ENCODE data around the gene GJD3.
"Not testable (repeated sequence)": the region's sequence is repeated elsewhere in the genome, so short reads cannot be mapped to it uniquely, and the experiment has no call there.

The GJD3 gene, protein sequence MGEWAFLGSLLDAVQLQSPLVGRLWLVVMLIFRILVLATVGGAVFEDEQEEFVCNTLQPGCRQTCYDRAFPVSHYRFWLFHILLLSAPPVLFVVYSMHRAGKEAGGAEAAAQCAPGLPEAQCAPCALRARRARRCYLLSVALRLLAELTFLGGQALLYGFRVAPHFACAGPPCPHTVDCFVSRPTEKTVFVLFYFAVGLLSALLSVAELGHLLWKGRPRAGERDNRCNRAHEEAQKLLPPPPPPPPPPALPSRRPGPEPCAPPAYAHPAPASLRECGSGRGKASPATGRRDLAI

DNA sequence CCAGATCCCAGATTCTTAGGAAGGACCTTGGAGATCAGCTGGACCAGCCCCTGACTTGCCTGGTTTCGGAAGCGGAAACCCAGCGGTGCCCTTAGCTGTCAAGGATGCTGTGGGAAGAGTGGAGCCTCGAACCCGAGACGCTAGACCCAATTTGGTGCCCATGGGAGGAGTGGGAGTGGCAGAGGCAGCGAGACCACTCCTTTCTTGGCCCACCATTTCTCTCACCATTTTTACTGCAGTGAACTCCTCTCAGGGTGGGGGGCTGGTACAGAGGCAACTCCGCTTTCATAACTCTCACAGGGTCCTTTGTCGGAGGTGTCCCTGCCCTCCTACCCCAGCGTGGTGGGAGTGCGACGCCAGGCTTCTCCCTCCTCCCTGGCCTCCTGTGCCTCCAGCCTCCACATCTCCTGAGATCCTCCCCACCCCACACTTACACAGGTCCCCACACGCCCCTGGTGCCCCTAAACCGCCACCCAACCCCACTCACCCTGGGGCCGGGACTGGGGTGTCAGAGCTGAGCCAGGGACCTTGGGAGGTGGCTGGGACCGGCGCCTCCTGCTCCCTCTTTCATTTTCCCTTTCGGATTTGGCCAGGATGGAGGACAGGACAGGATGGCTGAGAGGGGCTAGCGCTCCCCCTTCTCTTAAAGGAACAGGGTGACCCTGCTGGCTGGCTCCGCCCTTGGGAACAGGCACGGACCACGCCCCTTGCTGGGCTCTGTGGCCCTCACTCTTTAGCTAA lies at the start of gene GJD3:
TSS of gene GJD3 (minus strand) at position 617 of the 741 bp plus-strand sequence. CDS start 922 bp downstream, outside the sequence.
- TF ChIP-seq, protein P1, sequence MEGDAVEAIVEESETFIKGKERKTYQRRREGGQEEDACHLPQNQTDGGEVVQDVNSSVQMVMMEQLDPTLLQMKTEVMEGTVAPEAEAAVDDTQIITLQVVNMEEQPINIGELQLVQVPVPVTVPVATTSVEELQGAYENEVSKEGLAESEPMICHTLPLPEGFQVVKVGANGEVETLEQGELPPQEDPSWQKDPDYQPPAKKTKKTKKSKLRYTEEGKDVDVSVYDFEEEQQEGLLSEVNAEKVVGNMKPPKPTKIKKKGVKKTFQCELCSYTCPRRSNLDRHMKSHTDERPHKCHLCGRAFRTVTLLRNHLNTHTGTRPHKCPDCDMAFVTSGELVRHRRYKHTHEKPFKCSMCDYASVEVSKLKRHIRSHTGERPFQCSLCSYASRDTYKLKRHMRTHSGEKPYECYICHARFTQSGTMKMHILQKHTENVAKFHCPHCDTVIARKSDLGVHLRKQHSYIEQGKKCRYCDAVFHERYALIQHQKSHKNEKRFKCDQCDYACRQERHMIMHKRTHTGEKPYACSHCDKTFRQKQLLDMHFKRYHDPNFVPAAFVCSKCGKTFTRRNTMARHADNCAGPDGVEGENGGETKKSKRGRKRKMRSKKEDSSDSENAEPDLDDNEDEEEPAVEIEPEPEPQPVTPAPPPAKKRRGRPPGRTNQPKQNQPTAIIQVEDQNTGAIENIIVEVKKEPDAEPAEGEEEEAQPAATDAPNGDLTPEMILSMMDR (conservative IDR thresholded peaks at IDR 0.05), result no peak
- H3K27ac ChIP-seq, result peak within 1 kb of the TSS; percentile 66

DNA sequence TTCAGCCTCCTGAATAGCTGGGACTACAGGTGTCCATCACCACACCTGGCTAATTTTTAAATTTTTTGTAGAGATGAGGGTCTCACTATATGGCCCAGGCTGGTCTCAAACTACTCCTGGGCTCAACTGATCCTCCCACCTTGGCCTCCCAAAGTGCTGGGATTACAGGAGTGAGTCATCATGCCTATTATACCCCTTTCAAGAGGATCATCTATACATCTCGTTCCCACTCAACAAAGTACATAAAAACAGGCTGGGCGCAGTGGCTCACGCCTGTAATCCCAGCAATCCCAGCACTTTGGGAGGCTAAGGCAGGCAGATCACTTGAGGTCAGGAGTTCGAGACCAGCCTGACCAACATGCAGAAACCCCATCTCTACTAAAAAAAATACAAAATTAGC lies 49.8 kb upstream of the GJD3 start:
- H3K27ac ChIP-seq, result not testable (repeated sequence)

DNA sequence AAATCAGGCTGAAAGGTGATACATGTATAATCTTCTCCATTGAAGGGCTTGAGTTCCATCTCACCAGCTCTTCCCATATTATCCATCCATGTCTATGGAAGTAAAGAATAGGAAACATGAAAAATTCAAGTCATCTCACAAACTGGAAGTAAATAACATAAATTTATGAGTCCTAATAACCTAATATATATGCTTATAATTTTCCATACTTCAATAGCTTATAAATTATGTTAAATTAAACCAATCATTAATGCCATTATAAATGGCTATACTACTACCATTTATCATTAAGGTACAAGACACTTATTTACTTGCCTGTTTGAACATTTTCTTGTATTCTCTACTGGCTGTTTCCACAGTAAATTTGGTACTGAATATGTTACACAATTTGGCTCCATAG lies 48.3 kb upstream of the GJD3 start:
- H3K27ac ChIP-seq, result no peak overlapping the region
- TF ChIP-seq, protein P1 (conservative IDR thresholded peaks at IDR 0.05), result no peak

DNA sequence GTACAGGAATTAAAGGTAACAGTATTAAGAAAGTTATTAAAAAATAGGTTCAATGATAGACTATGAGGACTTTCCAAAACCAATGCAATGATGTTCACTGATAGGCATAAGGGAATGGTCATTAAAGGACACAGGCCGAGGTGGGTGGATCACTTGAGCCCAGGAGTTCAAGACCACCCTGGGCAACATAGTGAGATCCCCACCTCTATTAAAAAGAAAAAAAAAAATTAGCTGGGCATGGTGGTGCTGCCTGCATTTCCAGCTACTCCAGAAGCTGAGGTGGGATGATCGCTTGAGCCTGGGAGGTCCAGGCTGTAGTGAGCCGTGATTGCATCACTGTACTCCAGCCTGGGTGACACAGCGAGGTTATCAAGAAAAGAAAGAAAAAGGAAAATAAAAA lies 47.3 kb upstream of the GJD3 start:
- TF ChIP-seq, protein P1 (conservative IDR thresholded peaks at IDR 0.05), result no peak
- no peak overlapping the region for H3K27ac ChIP-seq

DNA sequence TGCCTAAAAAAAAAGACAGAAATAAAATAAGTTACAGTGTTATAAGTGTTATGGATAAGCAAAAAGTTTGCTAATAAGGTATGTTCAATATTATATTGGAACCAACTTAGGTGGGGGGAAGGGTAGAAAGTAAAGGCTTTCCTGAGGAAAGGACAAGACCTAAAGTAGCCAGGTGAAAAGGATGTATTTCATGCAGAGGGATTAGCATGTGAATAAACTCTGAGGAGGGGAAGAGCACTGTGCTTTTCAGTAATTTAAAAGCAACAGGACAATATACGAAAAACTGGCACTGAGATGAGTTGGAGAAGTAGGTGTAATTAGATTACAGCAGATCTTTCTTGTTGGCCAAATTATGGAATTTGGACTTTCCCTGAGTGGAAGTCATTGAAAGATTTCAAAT lies 45.5 kb upstream of the GJD3 start:
- H3K27ac ChIP-seq, result no peak overlapping the region
- TF ChIP-seq, protein P1 (conservative IDR thresholded peaks at IDR 0.05), result no peak

DNA sequence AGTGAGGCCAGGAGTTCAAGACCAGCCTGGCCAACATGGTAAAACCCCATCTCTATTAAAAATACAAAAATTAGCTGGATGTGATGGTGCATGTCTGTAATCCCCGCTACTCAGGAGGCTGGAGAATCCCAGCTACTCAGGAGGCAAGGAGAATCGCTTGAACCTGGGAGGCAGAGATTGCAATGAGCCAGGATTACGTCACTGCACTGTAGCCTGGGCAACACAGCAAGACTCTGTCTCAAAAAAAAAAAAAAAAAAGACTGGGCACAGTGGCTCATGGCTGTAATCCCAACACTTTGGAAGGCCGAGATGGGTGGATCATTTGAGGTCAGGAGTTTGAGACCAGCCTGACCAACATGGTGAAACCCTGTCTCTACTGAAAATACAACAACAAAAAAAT lies 45.0 kb upstream of the GJD3 start:
- not testable (repeated sequence) for H3K27ac ChIP-seq

DNA sequence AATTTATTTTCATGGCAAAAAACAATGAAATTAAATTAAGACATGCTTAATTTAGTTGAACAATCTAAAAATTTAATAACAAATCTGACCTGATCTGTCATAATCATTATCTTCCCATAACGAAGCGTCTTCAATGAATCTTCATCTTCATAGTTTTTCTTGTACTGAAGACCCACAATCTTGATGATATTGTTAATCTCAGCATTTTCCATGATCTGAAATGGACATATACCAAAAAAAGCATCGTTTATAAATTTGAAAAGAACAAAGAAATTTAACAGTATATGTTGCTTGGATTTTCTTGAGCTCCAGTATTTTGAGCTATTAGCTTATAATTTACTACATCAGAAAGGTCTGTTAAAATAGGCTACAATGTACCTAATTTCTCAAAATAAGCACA lies 42.9 kb upstream of the GJD3 start:
- no peak overlapping the region for H3K27ac ChIP-seq
- TF ChIP-seq, protein P1 (conservative IDR thresholded peaks at IDR 0.05), result no peak

DNA sequence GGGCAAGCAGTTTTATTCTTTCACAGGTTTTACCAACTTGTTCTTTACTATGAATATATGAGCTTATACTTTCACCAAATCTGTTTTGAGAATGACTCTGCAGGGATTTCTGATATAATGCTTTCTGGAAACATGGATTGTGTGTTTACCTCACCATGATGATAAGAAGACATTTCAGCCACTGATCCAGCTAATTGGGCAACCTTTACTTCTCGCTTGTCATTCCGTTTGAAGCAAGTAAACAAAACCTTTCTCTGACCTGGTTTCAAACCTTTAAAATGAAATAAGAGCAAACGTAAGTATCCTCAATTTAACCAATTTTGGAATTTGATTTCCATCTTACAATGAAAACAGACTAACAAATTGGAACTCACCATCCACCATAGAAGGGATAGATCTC lies 39.5 kb upstream of the GJD3 start:
- TF ChIP-seq, protein P1 (conservative IDR thresholded peaks at IDR 0.05), result no peak

More for the DNA sequence above, 39.5 kb upstream of the GJD3 start:
- H3K27ac ChIP-seq, result no peak overlapping the region

Data from VCaP (cell line).